ENCODE measurements around the gene PRICKLE2.

Gene PRICKLE2

DNA sequence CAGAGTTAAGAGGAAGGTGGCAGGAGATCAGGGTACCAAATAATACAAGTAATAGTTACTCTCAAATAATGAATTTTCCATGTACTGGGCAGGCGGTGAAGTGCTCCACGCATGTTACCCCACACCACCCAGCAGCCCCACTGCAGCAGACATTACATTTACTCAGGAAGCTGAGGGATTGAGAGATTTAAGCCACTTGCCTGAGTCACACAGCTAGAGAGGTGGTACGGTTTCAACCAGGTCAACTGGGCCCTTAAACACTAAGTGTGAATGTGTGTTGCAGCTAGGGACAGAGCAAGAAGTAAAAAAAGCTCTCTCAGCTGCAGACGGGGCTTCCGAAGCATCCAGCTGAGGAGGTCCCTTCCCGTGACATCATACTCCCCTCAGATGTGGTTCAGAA lies 91.3 kb downstream of the PRICKLE2 start:
- TF ChIP-seq, protein P1, sequence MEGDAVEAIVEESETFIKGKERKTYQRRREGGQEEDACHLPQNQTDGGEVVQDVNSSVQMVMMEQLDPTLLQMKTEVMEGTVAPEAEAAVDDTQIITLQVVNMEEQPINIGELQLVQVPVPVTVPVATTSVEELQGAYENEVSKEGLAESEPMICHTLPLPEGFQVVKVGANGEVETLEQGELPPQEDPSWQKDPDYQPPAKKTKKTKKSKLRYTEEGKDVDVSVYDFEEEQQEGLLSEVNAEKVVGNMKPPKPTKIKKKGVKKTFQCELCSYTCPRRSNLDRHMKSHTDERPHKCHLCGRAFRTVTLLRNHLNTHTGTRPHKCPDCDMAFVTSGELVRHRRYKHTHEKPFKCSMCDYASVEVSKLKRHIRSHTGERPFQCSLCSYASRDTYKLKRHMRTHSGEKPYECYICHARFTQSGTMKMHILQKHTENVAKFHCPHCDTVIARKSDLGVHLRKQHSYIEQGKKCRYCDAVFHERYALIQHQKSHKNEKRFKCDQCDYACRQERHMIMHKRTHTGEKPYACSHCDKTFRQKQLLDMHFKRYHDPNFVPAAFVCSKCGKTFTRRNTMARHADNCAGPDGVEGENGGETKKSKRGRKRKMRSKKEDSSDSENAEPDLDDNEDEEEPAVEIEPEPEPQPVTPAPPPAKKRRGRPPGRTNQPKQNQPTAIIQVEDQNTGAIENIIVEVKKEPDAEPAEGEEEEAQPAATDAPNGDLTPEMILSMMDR (IDR thresholded peaks at IDR 0.05; ENCODE audit: borderline replicate concordance, control extremely low read depth, extremely low read depth, insufficient read depth, missing control alignments): no peak
- in situ Hi-C loops (cut with MboI; ENCODE audit: low sequenced_read_pairs, unreplicated experiment): no loop called here
- no peak for DNase-seq (ENCODE audit: low spot score)

DNA sequence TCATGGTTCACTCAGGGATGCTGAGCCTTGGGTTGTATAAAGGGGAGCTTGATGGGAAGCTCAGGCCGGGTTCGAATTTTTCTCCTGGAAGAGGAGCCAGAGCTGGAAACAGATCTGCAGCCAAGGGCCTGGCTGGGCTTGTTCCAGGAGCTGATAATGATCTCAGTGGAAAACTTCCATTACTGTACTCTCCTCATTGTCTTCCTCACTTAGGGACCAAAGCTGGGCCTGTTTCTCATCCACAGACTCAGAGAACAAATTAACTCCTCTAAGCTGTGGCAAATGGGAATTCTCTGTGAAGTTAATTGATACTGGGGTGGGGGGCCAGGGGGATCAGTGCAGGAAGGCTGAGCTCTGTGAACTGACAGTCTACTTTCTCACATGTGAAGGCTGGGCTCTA lies 92.0 kb downstream of the PRICKLE2 start:
- in situ Hi-C loops (cut with MboI; ENCODE audit: low sequenced_read_pairs, unreplicated experiment): no loop called here
- TF ChIP-seq, protein P1 (IDR thresholded peaks at IDR 0.05; ENCODE audit: borderline replicate concordance, control extremely low read depth, extremely low read depth, insufficient read depth, missing control alignments): no peak
- no peak for DNase-seq (ENCODE audit: low spot score)

DNA sequence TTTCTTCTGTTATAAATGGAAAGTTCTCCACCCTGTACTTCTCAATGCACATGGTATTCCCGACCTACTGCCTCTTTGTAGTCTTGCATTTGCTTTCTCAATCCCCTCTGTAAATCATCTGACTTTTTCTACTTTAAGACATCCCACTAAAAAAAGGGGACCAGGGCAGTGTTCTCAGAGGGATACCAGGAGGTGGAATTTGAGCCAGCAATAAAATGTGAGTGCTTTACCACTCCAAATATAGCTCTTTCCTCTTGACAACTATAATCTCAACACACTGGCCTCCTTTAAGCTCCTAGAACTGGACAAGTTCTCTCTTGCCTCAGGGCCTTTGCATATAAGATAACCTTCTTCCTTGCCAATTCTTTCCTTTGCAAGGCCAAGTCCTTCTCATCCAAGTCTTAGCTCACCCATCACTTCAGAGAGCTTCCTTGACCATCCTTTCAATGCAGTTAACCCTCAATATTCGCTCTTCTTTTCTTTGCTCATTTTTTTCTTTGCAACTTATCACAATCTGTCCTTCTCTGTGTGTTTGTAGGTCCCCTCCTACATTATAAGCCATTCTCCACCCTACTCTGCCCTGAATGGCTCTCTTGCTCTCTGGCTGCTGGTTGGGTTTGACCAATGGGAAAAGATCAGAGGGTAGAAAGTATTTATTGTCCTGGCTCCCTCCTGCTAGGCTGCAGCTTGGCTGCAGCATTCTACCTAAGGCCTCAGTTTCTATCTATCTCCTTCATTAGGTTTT lies 93.4 kb downstream of the PRICKLE2 start:
- TF ChIP-seq, protein P1 (IDR thresholded peaks at IDR 0.05; ENCODE audit: borderline replicate concordance, control extremely low read depth, extremely low read depth, insufficient read depth, missing control alignments): no peak
- in situ Hi-C loops (cut with MboI; ENCODE audit: low sequenced_read_pairs, unreplicated experiment): no loop called here
- DNase-seq (ENCODE audit: low spot score): no peak

DNA sequence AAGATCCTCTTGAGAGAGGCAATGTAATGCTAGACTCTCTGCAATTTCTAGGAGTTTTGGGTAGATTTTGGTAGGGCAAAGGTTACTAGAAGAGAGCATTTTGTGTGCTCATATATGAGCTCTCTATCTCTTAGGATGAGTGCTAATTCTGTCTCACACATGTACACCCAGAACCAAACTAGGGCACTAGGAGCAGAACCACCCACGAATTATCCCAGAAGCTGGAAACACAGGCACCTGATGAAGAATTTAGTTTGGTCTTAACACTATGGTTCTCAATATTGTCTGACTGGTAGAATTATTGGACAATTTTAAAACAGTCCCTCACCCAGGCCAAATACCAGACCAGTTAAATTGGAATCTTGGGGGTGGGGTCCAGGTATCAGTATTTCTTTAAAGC lies 94.8 kb downstream of the PRICKLE2 start:
- in situ Hi-C loops (cut with MboI; ENCODE audit: low sequenced_read_pairs, unreplicated experiment): no loop called here
- no peak for DNase-seq (ENCODE audit: low spot score)
- TF ChIP-seq, protein P1 (IDR thresholded peaks at IDR 0.05; ENCODE audit: borderline replicate concordance, control extremely low read depth, extremely low read depth, insufficient read depth, missing control alignments): no peak

DNA sequence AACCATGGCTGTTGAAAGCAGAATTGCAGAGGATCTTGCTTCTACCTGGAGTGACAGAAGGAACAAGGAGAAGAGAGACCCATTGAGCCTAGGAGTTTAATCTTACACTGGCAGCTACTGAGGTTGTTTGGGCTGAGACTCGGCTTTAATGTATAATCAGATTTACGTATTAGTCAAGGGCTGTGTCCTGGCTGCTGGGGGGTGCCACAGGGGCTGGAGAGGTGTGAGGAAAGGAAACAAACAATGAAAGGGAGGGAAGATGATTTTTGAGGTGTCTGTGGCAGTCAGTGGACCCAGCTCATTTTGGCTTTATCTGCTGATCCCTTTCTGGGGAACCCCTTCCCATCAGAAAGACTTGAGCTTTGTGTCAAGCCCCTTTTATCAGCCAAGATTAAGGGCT lies 95.7 kb downstream of the PRICKLE2 start:
- no peak for DNase-seq (ENCODE audit: low spot score)
- TF ChIP-seq, protein P1 (IDR thresholded peaks at IDR 0.05; ENCODE audit: borderline replicate concordance, control extremely low read depth, extremely low read depth, insufficient read depth, missing control alignments): no peak
- in situ Hi-C loops (cut with MboI; ENCODE audit: low sequenced_read_pairs, unreplicated experiment): no loop called here

DNA sequence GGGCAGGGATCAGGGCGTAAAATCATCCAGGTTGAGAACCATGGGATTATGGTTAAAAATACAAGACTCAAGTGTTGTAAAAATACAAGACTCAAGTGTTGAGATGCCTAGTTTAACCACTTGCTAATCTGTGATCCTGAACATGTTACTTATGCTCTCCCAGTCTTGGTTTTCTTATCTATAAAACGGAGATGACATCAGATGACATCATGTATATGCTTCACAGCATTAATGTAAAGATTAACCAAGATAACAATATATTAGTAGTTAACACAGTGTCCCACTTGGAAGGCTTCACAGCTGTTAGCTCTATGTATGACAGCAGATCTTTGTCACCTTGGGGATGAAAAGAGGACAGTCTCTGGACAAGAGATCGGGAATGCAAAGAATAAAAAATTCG lies 96.2 kb downstream of the PRICKLE2 start:
- TF ChIP-seq, protein P1 (IDR thresholded peaks at IDR 0.05; ENCODE audit: borderline replicate concordance, control extremely low read depth, extremely low read depth, insufficient read depth, missing control alignments): no peak
- no peak for DNase-seq (ENCODE audit: low spot score)
- in situ Hi-C loops (cut with MboI; ENCODE audit: low sequenced_read_pairs, unreplicated experiment): no loop called here

Data from GM13976 (cell line).